HEK293 (cell line): ENCODE measurements around the gene PCOLCE2.

Experiments
- GFI1B ChIP-seq: fragments of 450-650 bp; formaldehyde crosslinking; IDR thresholded peaks from 2 replicates; pipeline ENCODE4 v1.5.1; 2016; ENCODE audit warnings: missing biosample characterization, missing genetic modification characterization
- TCF7L2 ChIP-seq: IDR thresholded peaks from 2 replicates; pipeline ENCODE4 v1.6.1; 2011; ENCODE audit warnings: low read depth, mild to moderate bottlenecking, inconsistent platforms, low read length, moderate library complexity, borderline replicate concordance
- ZBTB7A ChIP-seq: fragments of 450-650 bp; formaldehyde crosslinking; IDR thresholded peaks from 2 replicates; pipeline ENCODE4 v1.5.1; 2016; ENCODE audit warnings: low read depth, missing biosample characterization, missing genetic modification characterization
- ZEB2 ChIP-seq: fragments of 450-650 bp; formaldehyde crosslinking; IDR thresholded peaks from 2 replicates; pipeline ENCODE4 v1.5.1; 2016; ENCODE audit warnings: missing biosample characterization, missing genetic modification characterization
- ZNF157 ChIP-seq: fragments of 450-650 bp; formaldehyde crosslinking; IDR thresholded peaks from 2 replicates; pipeline ENCODE4 v1.5.1; 2016; ENCODE audit warnings: missing biosample characterization, missing genetic modification characterization
- ZNF558 ChIP-seq: fragments of 450-650 bp; formaldehyde crosslinking; IDR thresholded peaks from 2 replicates; pipeline ENCODE4 v1.5.1; 2016; ENCODE audit warnings: missing biosample characterization, missing genetic modification characterization
- ZNF623 ChIP-seq: fragments of 450-650 bp; formaldehyde crosslinking; IDR thresholded peaks from 2 replicates; pipeline ENCODE4 v1.5.1; 2016; ENCODE audit warnings: missing biosample characterization, missing genetic modification characterization
- TF ChIP-seq, protein P1 (sequence below): fragments of 450-650 bp; formaldehyde crosslinking; IDR thresholded peaks from 2 replicates; pipeline ENCODE4 v1.5.1; 2016; ENCODE audit warnings: missing biosample characterization, missing genetic modification characterization
- TF ChIP-seq, protein P2 (sequence below): fragments of 450-650 bp; formaldehyde crosslinking; IDR thresholded peaks from 2 replicates; pipeline ENCODE4 v1.5.1; 2016; ENCODE audit warnings: missing biosample characterization, missing genetic modification characterization

DNA sequence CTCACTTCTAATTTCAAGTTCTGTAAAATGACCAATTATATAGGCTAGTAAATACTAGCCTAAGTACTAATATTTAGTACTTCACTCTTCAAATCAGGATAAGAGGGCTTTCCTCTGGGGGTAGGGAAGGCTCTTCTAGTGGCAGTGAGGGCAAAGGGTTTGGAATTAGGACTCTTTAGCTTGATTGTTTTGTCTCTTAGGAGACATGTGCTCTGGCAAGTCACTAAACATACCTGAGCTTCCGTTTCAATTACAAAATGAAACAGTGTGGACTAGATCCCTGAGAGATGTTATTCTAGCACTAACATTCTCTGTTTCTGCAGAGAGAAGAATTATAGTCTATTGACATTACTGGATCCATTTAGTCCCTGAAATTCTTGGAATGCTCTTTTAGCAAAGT lies 71.5 kb downstream of the PCOLCE2 start:
- TF ChIP-seq, protein P1, sequence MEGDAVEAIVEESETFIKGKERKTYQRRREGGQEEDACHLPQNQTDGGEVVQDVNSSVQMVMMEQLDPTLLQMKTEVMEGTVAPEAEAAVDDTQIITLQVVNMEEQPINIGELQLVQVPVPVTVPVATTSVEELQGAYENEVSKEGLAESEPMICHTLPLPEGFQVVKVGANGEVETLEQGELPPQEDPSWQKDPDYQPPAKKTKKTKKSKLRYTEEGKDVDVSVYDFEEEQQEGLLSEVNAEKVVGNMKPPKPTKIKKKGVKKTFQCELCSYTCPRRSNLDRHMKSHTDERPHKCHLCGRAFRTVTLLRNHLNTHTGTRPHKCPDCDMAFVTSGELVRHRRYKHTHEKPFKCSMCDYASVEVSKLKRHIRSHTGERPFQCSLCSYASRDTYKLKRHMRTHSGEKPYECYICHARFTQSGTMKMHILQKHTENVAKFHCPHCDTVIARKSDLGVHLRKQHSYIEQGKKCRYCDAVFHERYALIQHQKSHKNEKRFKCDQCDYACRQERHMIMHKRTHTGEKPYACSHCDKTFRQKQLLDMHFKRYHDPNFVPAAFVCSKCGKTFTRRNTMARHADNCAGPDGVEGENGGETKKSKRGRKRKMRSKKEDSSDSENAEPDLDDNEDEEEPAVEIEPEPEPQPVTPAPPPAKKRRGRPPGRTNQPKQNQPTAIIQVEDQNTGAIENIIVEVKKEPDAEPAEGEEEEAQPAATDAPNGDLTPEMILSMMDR (tag by site-specific recombination): no peak
- TF ChIP-seq ZNF623 (tag by site-specific recombination) (no peak), ZEB2 (no peak), ZNF157 (tag by site-specific recombination) (no peak), TCF7L2 (no peak), GFI1B (tag by site-specific recombination) (no peak), ZBTB7A (tag by site-specific recombination) (no peak), ZNF558 (tag by site-specific recombination) (no peak)
- TF ChIP-seq, protein P2, sequence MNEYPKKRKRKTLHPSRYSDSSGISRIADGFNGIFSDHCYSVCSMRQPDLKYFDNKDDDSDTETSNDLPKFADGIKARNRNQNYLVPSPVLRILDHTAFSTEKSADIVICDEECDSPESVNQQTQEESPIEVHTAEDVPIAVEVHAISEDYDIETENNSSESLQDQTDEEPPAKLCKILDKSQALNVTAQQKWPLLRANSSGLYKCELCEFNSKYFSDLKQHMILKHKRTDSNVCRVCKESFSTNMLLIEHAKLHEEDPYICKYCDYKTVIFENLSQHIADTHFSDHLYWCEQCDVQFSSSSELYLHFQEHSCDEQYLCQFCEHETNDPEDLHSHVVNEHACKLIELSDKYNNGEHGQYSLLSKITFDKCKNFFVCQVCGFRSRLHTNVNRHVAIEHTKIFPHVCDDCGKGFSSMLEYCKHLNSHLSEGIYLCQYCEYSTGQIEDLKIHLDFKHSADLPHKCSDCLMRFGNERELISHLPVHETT (tag by site-specific recombination): no peak
